ENCODE results near the gene LTBP1.

GRCh38 chr2:33001823-33002222 lies 55.1 kb downstream of the LTBP1 start:
- TF ChIP-seq POLR2A (IDR thresholded peaks at IDR 0.05): no peak
- TF ChIP-seq CTCF (IDR thresholded peaks at IDR 0.05): no peak

Data from lower leg skin (tissue), 3 donors.